ENCODE results near the gene PIK3R5.

The PIK3R5 gene

GRCh38 chr17:8997994-8998628, 32.6 kb upstream of the PIK3R5 start:
- TF ChIP-seq EZH2phosphoT487 (IDR thresholded peaks at IDR 0.05; ENCODE audit: borderline replicate concordance, low read length) (no peak), CTCF (IDR thresholded peaks at IDR 0.05; ENCODE audit: low read depth, low read length, poor library complexity, severe bottlenecking) (peak; percentile 94)
- H3K9me3 ChIP-seq (ENCODE audit: control insufficient read depth, insufficient read depth, low read length), result no peaks in the 10 kb centered on the region
- no peak overlapping the region for H3K4me2 ChIP-seq (ENCODE audit: low read length)
- no peak overlapping the region for H3K27ac ChIP-seq (ENCODE audit: low read depth, low read length)
- no peak overlapping the region for H3K4me3 ChIP-seq (ENCODE audit: low read length)
- no peaks in the 10 kb centered on the region for H3K36me3 ChIP-seq (ENCODE audit: control insufficient read depth, low read length)
- H3K4me1 ChIP-seq (ENCODE audit: control insufficient read depth, low read length), result peaks cover 16% of the 10 kb centered on the region
- H3K79me2 ChIP-seq (ENCODE audit: control insufficient read depth, low read length), result no peaks in the 10 kb centered on the region
- H4K20me1 ChIP-seq (ENCODE audit: control insufficient read depth, insufficient read depth, low read depth, low read length), result no peaks in the 10 kb centered on the region; the same call in 1 of the 2 replicates
- H3F3A ChIP-seq (ENCODE audit: control insufficient read depth, insufficient read depth), result peaks cover 3% of the 10 kb centered on the region; the same call in 1 of the 2 replicates
- H3K27me3 ChIP-seq (ENCODE audit: control insufficient read depth, low read length), result peaks cover 24% of the 10 kb centered on the region
- H3K9me2 ChIP-seq (replicated peaks; ENCODE audit: control insufficient read depth, low read length), result no peaks in the 10 kb centered on the region

DNA sequence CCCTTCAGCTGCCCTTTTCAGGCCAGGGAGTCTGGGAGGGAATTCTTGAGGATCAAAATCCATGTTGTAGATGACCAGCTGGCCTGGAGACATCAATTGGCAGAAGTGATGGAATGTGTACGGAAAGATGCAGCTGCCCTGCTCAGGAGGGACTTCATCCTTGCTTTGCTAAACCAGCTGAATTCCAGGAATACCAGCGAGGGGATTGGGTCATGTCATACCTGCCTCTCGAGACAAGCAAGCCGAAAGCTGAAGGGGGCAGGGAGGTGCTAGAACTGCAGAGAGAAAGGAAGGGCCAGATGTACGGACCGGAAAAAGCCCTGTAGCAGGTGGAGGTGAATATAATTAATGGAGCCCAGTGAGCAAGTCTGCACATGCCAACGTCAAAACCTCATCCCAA, 30.2 kb upstream of the PIK3R5 start:
- Histone ChIP-seq H3K4me2 (ENCODE audit: low read length) (no peak overlapping the region), H3F3A (ENCODE audit: control insufficient read depth, insufficient read depth) (no peaks in the 10 kb centered on the region), H3K9me3 (ENCODE audit: control insufficient read depth, insufficient read depth, low read length) (no peaks in the 10 kb centered on the region), H3K27ac (ENCODE audit: low read depth, low read length) (no peak overlapping the region), H3K36me3 (ENCODE audit: control insufficient read depth, low read length) (no peaks in the 10 kb centered on the region), H3K4me3 (ENCODE audit: low read length) (no peak overlapping the region), H3K27me3 (ENCODE audit: control insufficient read depth, low read length) (0 out of 2 replicates have a peak, but pooled peaks cover 6% of the 10 kb centered on the region), H4K20me1 (ENCODE audit: control insufficient read depth, insufficient read depth, low read depth, low read length) (no peaks in the 10 kb centered on the region), H3K9me2 (replicated peaks; ENCODE audit: control insufficient read depth, low read length) (no peaks in the 10 kb centered on the region), H3K79me2 (ENCODE audit: control insufficient read depth, low read length) (no peaks in the 10 kb centered on the region), H3K4me1 (ENCODE audit: control insufficient read depth, low read length) (no peaks in the 10 kb centered on the region)
- TF ChIP-seq EZH2phosphoT487 (IDR thresholded peaks at IDR 0.05; ENCODE audit: borderline replicate concordance, low read length) (no peak), CTCF (IDR thresholded peaks at IDR 0.05; ENCODE audit: low read depth, low read length, poor library complexity, severe bottlenecking) (no peak)

GRCh38 chr17:8994319-8994718, 28.8 kb upstream of the PIK3R5 start:
- Histone ChIP-seq H3K9me3 (ENCODE audit: control insufficient read depth, insufficient read depth, low read length) (no peaks in the 10 kb centered on the region), H3K4me2 (ENCODE audit: low read length) (no peak overlapping the region), H3K79me2 (ENCODE audit: control insufficient read depth, low read length) (no peaks in the 10 kb centered on the region), H3K9me2 (replicated peaks; ENCODE audit: control insufficient read depth, low read length) (no peaks in the 10 kb centered on the region), H3K4me3 (ENCODE audit: low read length) (no peak overlapping the region), H4K20me1 (ENCODE audit: control insufficient read depth, insufficient read depth, low read depth, low read length) (no peaks in the 10 kb centered on the region), H3K27ac (ENCODE audit: low read depth, low read length) (no peak overlapping the region), H3K4me1 (ENCODE audit: control insufficient read depth, low read length) (no peaks in the 10 kb centered on the region), H3F3A (ENCODE audit: control insufficient read depth, insufficient read depth) (no peaks in the 10 kb centered on the region), H3K27me3 (ENCODE audit: control insufficient read depth, low read length) (no peaks in the 10 kb centered on the region), H3K36me3 (ENCODE audit: control insufficient read depth, low read length) (no peaks in the 10 kb centered on the region)
- TF ChIP-seq EZH2phosphoT487 (IDR thresholded peaks at IDR 0.05; ENCODE audit: borderline replicate concordance, low read length) (no peak), CTCF (IDR thresholded peaks at IDR 0.05; ENCODE audit: low read depth, low read length, poor library complexity, severe bottlenecking) (peak; percentile 86)

Measured in DOHH2 (cell line).